ENCODE data around the gene RAMAC. TPM values are rescaled to one million over a fixed set of nuclear protein-coding genes. Genes with fewer than 3 reads are reported as not detected.

The RAMAC gene
- total and polyA plus RNA-seq, 8 donors, result 1.2 to 84.0 (median 23.9) TPM

DNA sequence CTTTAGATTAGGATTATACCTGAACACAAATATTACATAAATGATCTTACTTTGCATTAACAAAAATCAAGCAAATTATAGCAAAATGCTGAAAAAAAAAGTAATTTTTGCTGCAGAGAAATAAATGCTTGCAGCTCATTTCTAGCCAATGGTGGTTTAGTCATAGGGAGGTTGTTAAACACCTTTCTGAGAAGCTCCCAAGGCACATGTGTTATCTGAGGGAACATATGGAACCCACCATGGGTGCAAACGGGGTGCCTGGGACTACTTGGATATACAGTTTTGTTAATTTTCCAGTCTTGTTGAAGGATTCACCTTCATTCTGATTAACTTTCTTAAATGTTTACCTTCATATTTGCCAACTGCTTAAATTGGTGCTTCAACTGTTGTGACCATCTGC, 8.9 kb upstream of the RAMAC start:
- 83 to 91% (median 91%) methylated on average over 1 of the region's 1 CpG for WGBS, 5 donors

DNA sequence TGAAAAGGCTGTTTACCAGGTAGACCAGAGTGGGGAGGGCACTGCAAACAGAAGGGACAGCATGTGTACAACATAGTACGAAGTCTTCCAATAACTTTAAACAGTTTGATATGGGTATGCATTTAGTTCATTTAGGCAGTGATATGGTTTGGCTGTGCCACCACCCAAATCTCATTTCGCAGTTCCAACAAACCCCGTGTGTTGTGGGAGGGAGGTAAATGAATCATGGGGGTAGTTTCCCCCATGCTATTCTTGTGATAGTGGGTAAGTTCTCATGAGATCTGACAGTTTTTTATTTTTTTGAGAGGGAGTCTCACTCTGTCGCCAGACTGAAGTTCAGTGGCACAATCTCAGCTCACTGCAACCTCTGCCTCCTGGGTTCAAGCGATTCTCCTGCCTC, 7.6 kb upstream of the RAMAC start:
- TF ChIP-seq, protein P1, sequence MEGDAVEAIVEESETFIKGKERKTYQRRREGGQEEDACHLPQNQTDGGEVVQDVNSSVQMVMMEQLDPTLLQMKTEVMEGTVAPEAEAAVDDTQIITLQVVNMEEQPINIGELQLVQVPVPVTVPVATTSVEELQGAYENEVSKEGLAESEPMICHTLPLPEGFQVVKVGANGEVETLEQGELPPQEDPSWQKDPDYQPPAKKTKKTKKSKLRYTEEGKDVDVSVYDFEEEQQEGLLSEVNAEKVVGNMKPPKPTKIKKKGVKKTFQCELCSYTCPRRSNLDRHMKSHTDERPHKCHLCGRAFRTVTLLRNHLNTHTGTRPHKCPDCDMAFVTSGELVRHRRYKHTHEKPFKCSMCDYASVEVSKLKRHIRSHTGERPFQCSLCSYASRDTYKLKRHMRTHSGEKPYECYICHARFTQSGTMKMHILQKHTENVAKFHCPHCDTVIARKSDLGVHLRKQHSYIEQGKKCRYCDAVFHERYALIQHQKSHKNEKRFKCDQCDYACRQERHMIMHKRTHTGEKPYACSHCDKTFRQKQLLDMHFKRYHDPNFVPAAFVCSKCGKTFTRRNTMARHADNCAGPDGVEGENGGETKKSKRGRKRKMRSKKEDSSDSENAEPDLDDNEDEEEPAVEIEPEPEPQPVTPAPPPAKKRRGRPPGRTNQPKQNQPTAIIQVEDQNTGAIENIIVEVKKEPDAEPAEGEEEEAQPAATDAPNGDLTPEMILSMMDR (IDR thresholded peaks at IDR 0.05), result no peak
- TF ChIP-seq POLR2AphosphoS5 (IDR thresholded peaks at IDR 0.05) (no peak), EP300 (IDR thresholded peaks at IDR 0.05) (no peak), POLR2A (IDR thresholded peaks at IDR 0.05) (no peak)
- Histone ChIP-seq H3K9me3 (no peaks in the 10 kb centered on the region), H3K4me3 (no peak overlapping the region), H3K27ac (no peak overlapping the region), H3K4me1 (no peaks in the 10 kb centered on the region), H3K27me3 (no peaks in the 10 kb centered on the region), H3K36me3 (no peaks in the 10 kb centered on the region)
- 91 to 95% (median 92%) methylated on average over 5 of the region's 5 CpGs for WGBS, 5 donors
- no peak for DNase-seq
- intact Hi-C loops (cut with DNase I; ENCODE audit: low total_unique reads), result no loop called here

More for the DNA sequence above, 8.9 kb upstream of the RAMAC start:
- Histone ChIP-seq H3K4me1 (peaks cover 0 to 5% (median 0%) of the 10 kb centered on the region in 4 donors), H3K9me3 (no peaks in the 10 kb centered on the region), H3K36me3 (no peaks in the 10 kb centered on the region), H3K27me3 (no peaks in the 10 kb centered on the region), H3K27ac (no peak overlapping the region), H3K4me3 (no peak overlapping the region)
- DNase-seq, result no peak
- TF ChIP-seq, protein P1 (IDR thresholded peaks at IDR 0.05), result no peak
- no peak for TF ChIP-seq EP300 (IDR thresholded peaks at IDR 0.05)
- no peak for TF ChIP-seq POLR2A (IDR thresholded peaks at IDR 0.05)
- TF ChIP-seq POLR2AphosphoS5 (IDR thresholded peaks at IDR 0.05), result no peak
- intact Hi-C loops (cut with DNase I; ENCODE audit: low total_unique reads), result no loop called here

DNA sequence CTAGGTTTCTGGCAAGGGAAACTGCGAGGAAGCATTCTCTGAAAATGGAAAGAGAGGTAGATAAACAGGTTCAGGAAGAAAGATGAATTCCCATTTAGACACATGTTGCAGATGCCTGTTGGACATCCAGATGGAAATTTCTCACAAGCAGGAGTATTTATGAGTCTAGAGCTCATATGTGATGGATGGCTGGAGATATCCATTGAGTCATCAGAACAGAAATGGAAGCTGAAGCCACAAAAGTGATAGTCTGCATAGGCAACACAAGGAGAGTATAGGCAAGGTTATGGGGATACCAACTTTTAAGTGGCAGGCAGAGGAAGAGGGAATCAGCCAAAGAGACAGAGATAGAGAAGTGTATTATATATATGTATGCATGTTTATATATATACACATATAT, 6.3 kb upstream of the RAMAC start:
- DNase-seq, result no peak
- Histone ChIP-seq H3K36me3 (no peaks in the 10 kb centered on the region), H3K27me3 (no peaks in the 10 kb centered on the region), H3K9me3 (no peaks in the 10 kb centered on the region), H3K27ac (no peak overlapping the region), H3K4me1 (no peaks in the 10 kb centered on the region), H3K4me3 (no peak overlapping the region)
- no peak for TF ChIP-seq POLR2A (IDR thresholded peaks at IDR 0.05)
- TF ChIP-seq, protein P1 (IDR thresholded peaks at IDR 0.05), result no peak
- TF ChIP-seq EP300 (IDR thresholded peaks at IDR 0.05), result no peak
- no peak for TF ChIP-seq POLR2AphosphoS5 (IDR thresholded peaks at IDR 0.05)
- intact Hi-C loops (cut with DNase I; ENCODE audit: low total_unique reads), result no loop called here
- 84 to 100% (median 96%) methylated on average over 1 of the region's 1 CpG for WGBS, 5 donors

DNA sequence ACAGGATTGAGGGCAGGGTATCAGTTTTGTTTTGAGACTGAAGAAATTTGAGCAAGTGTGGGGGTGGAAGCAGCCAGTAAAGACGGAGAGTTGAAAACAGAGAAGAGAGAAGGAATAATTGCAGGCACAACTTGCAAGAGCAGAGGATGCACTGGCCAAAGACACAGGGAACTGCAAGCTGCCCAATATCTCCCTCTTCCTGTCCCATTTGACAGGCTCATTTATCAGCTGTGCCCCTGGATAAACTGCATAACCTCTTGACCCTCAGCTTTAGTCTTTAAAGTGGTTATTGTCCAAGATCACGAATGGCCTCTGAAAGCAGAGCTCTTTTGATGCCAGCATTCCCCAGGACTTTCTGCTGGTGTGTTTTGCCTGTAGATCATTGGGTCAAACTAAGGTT, 5.0 kb upstream of the RAMAC start:
- peaks cover 7 to 9% (median 8%) of the 10 kb centered on the region in 4 donors for H3K4me1 ChIP-seq
- H3K9me3 ChIP-seq, result no peaks in the 10 kb centered on the region
- no peaks in the 10 kb centered on the region for H3K36me3 ChIP-seq
- TF ChIP-seq, protein P1 (IDR thresholded peaks at IDR 0.05), result no peak
- TF ChIP-seq POLR2A (IDR thresholded peaks at IDR 0.05) (no peak), POLR2AphosphoS5 (IDR thresholded peaks at IDR 0.05) (no peak), EP300 (IDR thresholded peaks at IDR 0.05) (no peak)
- no peak overlapping the region for H3K4me3 ChIP-seq
- H3K27me3 ChIP-seq, result no peaks in the 10 kb centered on the region
- intact Hi-C loops (cut with DNase I; ENCODE audit: low total_unique reads), result no loop called here
- H3K27ac ChIP-seq, result no peak overlapping the region
- DNase-seq, result no peak
- 43 to 55% (median 49%) methylated on average over 2 of the region's 2 CpGs for WGBS, 5 donors
